AG04450 (cell line): Measurements from ENCODE around the gene TCERG1L. TPM values are rescaled to one million over a fixed set of nuclear protein-coding genes. Genes with fewer than 3 reads are reported as not detected.

Experiments used
- CTCF ChIA-PET: fragments of 300-600, 350-600 bp; formaldehyde crosslinking; extraction: SDS; loops from one replicate; lab custom pipeline; 2022; ENCODE audit warnings: antibody characterized with exemption, inconsistent platforms; lab: Charles Lee
- POLR2A ChIA-PET: fragments of 350-600 bp; formaldehyde crosslinking; extraction: SDS; loops from one replicate; lab custom pipeline; 2021; ENCODE audit warnings: antibody characterized with exemption, inconsistent platforms; lab: Yijun Ruan, JAX
- DNase-seq: peaks from one replicate; pipeline ENCODE4 v3.0.0-alpha.2; 2011; ENCODE audit warnings: low read depth, low spot score
- H3K27ac ChIP-seq: one replicate; pipeline ENCODE4 v1.5.1; 2012; ENCODE audit warnings: low read depth, low read length, control low read depth
- H3K27me3 ChIP-seq: one replicate; pipeline ENCODE4 v1.6.0; 2012; ENCODE audit warnings: low read length; ENCODE audit not compliant: control insufficient read depth, insufficient read depth
- H3K4me3 ChIP-seq: 2 replicates; pipeline ENCODE4 v1.5.1; 2011; ENCODE audit warnings: mild to moderate bottlenecking, low read depth, low read length, control low read depth
- H3K9me3 ChIP-seq: 2 replicates; pipeline ENCODE4 v1.5.1; 2012; ENCODE audit warnings: low read length; ENCODE audit not compliant: control insufficient read depth, insufficient read depth
- polyA plus RNA-seq: library from polyadenylated mRNA; depleted of rRNA; stranded (reverse); fragments of >200 nt; gene quantifications from 2 replicates; pipeline ENCODE4 v1.2.3, GENCODE V29; 2011
- TF ChIP-seq, protein P1 (sequence below): IDR thresholded peaks from 2 replicates; pipeline ENCODE4 v1.5.1; 2011; ENCODE audit warnings: low read depth, low read length, control low read depth, inconsistent platforms

TCERG1L gene
- polyA plus RNA-seq, 1 experiment: not detected

DNA sequence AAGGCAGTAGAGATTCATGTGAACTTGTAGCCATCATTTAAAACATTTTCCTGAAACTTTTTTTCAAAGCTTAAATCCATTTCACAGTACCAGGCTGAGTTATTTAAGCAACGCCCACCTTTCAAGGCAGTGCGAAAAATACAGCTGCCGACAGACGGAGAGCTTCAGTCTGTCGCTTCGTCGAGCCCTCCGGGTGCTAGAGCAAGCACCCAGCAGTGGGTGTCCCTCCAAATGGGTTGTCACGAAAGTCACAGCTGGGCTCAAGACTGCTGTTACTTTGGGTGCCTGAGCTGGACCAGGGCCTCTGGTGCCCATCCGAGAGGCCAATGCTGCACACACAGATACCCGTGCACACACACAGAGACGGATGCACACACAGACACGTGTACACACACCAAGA is 135.6 kb downstream of the TCERG1L start:
- no peaks in the 10 kb centered on the region for H3K27me3 ChIP-seq
- no peak overlapping the region for H3K4me3 ChIP-seq
- H3K9me3 ChIP-seq: peaks cover 81% of the 10 kb centered on the region
- ChIA-PET POLR2A (no interaction called here), CTCF (no interaction called here)
- no peak overlapping the region for H3K27ac ChIP-seq
- TF ChIP-seq, protein P1, sequence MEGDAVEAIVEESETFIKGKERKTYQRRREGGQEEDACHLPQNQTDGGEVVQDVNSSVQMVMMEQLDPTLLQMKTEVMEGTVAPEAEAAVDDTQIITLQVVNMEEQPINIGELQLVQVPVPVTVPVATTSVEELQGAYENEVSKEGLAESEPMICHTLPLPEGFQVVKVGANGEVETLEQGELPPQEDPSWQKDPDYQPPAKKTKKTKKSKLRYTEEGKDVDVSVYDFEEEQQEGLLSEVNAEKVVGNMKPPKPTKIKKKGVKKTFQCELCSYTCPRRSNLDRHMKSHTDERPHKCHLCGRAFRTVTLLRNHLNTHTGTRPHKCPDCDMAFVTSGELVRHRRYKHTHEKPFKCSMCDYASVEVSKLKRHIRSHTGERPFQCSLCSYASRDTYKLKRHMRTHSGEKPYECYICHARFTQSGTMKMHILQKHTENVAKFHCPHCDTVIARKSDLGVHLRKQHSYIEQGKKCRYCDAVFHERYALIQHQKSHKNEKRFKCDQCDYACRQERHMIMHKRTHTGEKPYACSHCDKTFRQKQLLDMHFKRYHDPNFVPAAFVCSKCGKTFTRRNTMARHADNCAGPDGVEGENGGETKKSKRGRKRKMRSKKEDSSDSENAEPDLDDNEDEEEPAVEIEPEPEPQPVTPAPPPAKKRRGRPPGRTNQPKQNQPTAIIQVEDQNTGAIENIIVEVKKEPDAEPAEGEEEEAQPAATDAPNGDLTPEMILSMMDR: no peak
- no peak for DNase-seq

DNA sequence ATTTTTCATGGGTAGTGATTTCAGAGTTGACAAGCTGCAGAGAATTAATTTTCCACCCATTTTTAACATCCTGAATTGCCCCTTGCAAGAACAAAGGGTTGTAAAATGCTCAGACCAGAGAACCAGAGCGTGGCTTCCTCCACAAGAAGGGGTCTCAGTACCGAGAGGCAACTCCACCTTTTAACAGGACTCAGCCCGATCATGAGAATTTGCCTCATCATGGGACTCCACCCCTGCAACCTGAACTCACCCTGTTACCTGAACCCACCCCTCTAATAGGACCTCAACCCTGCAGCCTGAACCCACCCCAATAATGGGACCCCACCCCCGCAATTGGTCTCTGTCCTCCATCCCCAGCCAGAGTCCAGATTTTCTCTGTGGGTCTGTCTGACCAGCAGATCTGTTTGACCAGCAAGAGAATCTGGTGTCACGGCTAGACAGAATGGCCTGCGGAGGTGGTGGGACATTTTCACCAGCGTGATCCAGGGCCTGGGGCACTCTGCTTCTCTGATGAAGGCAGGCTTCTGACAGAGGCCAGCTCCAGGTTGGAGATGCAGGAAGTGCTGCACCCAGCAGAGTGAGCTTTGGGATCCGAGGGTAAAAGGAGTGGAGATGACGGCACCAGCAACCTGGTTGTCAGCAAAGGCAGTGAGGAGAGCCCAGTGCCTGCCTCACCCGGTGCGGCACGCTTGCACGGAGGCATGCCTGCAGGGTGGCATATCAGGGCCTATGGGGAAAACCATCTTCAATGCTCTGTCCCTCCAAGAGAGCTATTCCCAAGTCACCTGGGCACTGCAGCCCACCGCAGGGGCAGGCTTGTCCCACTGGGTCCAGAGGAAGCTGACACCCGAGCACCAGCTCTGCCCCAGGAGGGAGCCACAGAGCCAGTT is 136.6 kb downstream of the TCERG1L start:
- CTCF ChIA-PET: no interaction called here
- peaks cover 84% of the 10 kb centered on the region for H3K9me3 ChIP-seq

DNA sequence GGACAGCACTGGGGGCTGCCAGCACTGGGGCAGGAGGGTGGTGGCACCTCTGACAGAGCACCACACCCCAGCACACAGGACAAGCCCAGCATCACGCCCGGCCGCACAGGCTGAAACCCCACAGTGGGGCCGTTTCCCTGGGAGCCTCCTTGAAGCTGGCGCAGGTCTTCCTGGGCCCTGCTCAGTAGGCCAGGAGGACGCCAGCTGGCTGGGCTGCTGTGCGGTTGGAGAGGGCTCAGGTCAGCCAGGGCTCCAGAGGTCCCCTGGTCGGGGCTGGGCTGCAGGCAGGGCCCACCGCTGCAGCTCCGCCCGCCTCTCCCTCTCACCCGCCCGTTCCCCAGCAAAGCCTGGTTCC is 137.3 kb downstream of the TCERG1L start:
- POLR2A ChIA-PET: no interaction called here
- TF ChIP-seq, protein P1: no peak
- H3K9me3 ChIP-seq: peaks cover 84% of the 10 kb centered on the region
- H3K4me3 ChIP-seq: no peak overlapping the region
- CTCF ChIA-PET: no interaction called here
- no peaks in the 10 kb centered on the region for H3K27me3 ChIP-seq
- DNase-seq: no peak
- no peak overlapping the region for H3K27ac ChIP-seq

More for the DNA sequence above, 136.6 kb downstream of the TCERG1L start:
- Histone ChIP-seq H3K4me3 (no peak overlapping the region), H3K27me3 (no peaks in the 10 kb centered on the region), H3K27ac (no peak overlapping the region)
- TF ChIP-seq, protein P1: no peak
- DNase-seq: no peak
- POLR2A ChIA-PET: no interaction called here

DNA sequence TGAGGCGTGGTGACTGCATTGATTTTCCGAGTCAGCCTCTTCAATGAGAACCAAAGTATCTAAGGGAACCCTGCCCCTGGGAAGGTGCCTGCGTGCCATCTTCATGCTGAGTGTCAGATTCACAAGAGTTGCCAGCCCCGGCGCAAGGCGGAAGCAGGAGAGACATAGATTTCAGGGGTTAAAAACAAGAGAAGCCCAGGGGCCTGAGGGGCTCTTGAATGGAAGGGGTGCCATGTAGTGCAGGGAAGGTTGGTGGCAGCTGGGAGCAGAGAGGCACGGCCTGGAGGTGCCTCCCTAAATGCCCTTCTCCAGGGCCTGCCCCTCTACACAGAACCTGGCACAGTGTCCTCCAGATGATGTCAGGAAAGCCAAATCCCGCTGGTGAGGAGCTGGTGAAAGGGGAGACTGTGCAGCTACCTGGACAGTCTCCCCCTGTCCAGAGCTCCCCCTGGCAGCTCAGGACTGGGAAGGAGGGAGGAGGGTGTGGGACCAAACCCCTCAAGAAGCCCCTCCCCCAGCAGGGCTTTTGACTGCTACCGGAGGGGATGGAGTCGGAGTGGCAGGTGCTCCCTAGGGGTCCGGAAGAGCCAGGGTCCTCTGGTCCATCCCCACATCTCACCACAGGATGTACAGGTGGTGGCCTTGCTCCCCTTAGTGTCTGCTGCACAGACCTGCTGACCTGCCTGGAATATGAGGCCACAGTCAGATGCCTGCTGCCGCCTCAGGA is 137.9 kb downstream of the TCERG1L start:
- Histone ChIP-seq H3K27ac (no peak overlapping the region), H3K27me3 (no peaks in the 10 kb centered on the region), H3K9me3 (peaks cover 84% of the 10 kb centered on the region), H3K4me3 (no peak overlapping the region)
- ChIA-PET POLR2A (no interaction called here), CTCF (no interaction called here)
- TF ChIP-seq, protein P1: no peak
- no peak for DNase-seq

DNA sequence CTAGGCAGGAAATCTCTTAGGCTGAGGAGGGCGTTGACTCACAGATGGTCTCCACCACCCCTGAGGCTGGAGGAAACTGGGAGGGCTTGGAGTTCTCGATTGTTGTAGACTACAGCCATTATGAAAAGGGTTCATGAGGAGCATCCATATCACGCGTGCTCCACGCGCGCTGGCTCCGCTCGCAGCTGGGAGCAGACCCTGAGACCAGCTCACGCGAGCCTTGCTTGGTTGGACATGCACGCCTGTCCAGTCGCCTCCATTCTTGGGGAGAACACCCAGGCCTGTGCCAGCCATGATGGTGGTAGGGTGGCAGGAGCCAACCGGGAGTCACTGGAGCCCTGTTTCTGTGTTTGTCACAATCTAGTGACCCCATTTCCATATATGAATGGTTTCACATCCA is 139.1 kb downstream of the TCERG1L start:
- Histone ChIP-seq H3K9me3 (peaks cover 82% of the 10 kb centered on the region), H3K27me3 (no peaks in the 10 kb centered on the region), H3K27ac (no peak overlapping the region), H3K4me3 (no peak overlapping the region)
- TF ChIP-seq, protein P1: no peak
- CTCF ChIA-PET: no interaction called here
- no peak for DNase-seq
- POLR2A ChIA-PET: no interaction called here
